MM.1S (cell line): Measurements from ENCODE around the gene ARHGAP44.

Source experiments
- DNase-seq: peaks from one replicate; pipeline ENCODE4 v3.0.0-alpha.2; 2015
- H2AFZ ChIP-seq: fragments of 300-600 bp; sonication (generic); 2 replicates; pipeline ENCODE4 v1.6.0; 2016; ENCODE audit warnings: antibody characterized with exemption, low read length
- H3F3A ChIP-seq: fragments of 300-600 bp; sonication (generic); 2 replicates; pipeline ENCODE4 v1.6.1; 2016; ENCODE audit warnings: mild to moderate bottlenecking, antibody characterized with exemption, low read length, moderate library complexity, mixed read lengths; ENCODE audit not compliant: insufficient read depth
- H3K27ac ChIP-seq: fragments of 300-600 bp; sonication (generic); 2 replicates; pipeline ENCODE4 v1.5.1; 2016; ENCODE audit warnings: mild to moderate bottlenecking, low read length
- H3K27me3 ChIP-seq: fragments of 300-600 bp; sonication (generic); replicated peaks from 2 replicates; pipeline ENCODE4 v1.6.0; 2016; ENCODE audit warnings: low read length; ENCODE audit not compliant: insufficient read depth
- H3K36me3 ChIP-seq: fragments of 300-600 bp; sonication (generic); replicated peaks from 2 replicates; pipeline ENCODE4 v1.6.1; 2016; ENCODE audit warnings: mild to moderate bottlenecking, low read length, mixed read lengths; ENCODE audit not compliant: insufficient read depth
- H3K4me1 ChIP-seq: fragments of 300-600 bp; sonication (generic); 2 replicates; pipeline ENCODE4 v1.6.1; 2016; ENCODE audit warnings: low read length, mixed read lengths
- H3K4me2 ChIP-seq: fragments of 300-600 bp; sonication (generic); 2 replicates; pipeline ENCODE4 v1.6.0; 2016; ENCODE audit warnings: low read depth, low read length
- H3K4me3 ChIP-seq: fragments of 300-600 bp; sonication (generic); 2 replicates; pipeline ENCODE4 v1.5.1; 2016; ENCODE audit warnings: low read length, mixed read lengths
- H3K79me2 ChIP-seq: fragments of 300-600 bp; sonication (generic); 2 replicates; pipeline ENCODE4 v1.6.1; 2016; ENCODE audit warnings: mixed run types, low read length, mixed read lengths
- H3K9ac ChIP-seq: fragments of 300-600 bp; sonication (generic); 2 replicates; pipeline ENCODE4 v1.6.1; 2016; ENCODE audit warnings: low read length, mixed read lengths
- H3K9me2 ChIP-seq: fragments of 300-600 bp; sonication (generic); replicated peaks from 2 replicates; pipeline ENCODE4 v1.6.1; 2016; ENCODE audit warnings: mild to moderate bottlenecking, low read length, mixed read lengths; ENCODE audit not compliant: insufficient read depth
- H3K9me3 ChIP-seq: fragments of 300-600 bp; sonication (generic); replicated peaks from 2 replicates; pipeline ENCODE4 v1.6.1; 2016; ENCODE audit warnings: mild to moderate bottlenecking, low read length, mixed read lengths; ENCODE audit not compliant: insufficient read depth
- H4K20me1 ChIP-seq: fragments of 300-600 bp; sonication (generic); 2 replicates; pipeline ENCODE4 v1.6.1; 2016; ENCODE audit warnings: mild to moderate bottlenecking, low read length, moderate library complexity, mixed read lengths; ENCODE audit not compliant: insufficient read depth
- CTCF ChIP-seq: fragments of 300-600 bp; sonication (generic); IDR thresholded peaks from 2 replicates; pipeline ENCODE4 v1.5.1; 2016; ENCODE audit warnings: antibody characterized with exemption, low read length, mixed read lengths
- EZH2 ChIP-seq: fragments of 300-600 bp; sonication (generic); optimal IDR thresholded peaks from 2 replicates; pipeline ENCODE3; 2017; ENCODE audit warnings: low read depth, mild to moderate bottlenecking, antibody characterized with exemption, low read length, mixed read lengths
- EZH2phosphoT487 ChIP-seq: fragments of 300-600 bp; sonication (generic); IDR thresholded peaks from 2 replicates; pipeline ENCODE4 v1.6.1; 2018; ENCODE audit warnings: antibody characterized with exemption, low read length

ARHGAP44 gene, protein sequence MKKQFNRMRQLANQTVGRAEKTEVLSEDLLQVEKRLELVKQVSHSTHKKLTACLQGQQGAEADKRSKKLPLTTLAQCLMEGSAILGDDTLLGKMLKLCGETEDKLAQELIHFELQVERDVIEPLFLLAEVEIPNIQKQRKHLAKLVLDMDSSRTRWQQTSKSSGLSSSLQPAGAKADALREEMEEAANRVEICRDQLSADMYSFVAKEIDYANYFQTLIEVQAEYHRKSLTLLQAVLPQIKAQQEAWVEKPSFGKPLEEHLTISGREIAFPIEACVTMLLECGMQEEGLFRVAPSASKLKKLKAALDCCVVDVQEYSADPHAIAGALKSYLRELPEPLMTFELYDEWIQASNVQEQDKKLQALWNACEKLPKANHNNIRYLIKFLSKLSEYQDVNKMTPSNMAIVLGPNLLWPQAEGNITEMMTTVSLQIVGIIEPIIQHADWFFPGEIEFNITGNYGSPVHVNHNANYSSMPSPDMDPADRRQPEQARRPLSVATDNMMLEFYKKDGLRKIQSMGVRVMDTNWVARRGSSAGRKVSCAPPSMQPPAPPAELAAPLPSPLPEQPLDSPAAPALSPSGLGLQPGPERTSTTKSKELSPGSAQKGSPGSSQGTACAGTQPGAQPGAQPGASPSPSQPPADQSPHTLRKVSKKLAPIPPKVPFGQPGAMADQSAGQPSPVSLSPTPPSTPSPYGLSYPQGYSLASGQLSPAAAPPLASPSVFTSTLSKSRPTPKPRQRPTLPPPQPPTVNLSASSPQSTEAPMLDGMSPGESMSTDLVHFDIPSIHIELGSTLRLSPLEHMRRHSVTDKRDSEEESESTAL

GRCh38 chr17:12789481-12790248, at the start of gene ARHGAP44:
TSS of gene ARHGAP44 (plus strand) at chr17:12789498. CDS start at chr17:12789839, 341 bp downstream.
- Histone ChIP-seq H3K9me2 (no peaks in the 10 kb centered on the region), H3F3A (no peaks in the 10 kb centered on the region), H3K27me3 (no peaks in the 10 kb centered on the region), H3K9me3 (no peaks in the 10 kb centered on the region), H3K79me2 (no peaks in the 10 kb centered on the region), H3K4me1 (no peaks in the 10 kb centered on the region), H3K4me2 (no peak within 1 kb of the TSS), H3K9ac (no peak within 1 kb of the TSS), H3K36me3 (no peaks in the 10 kb centered on the region), H4K20me1 (no peaks in the 10 kb centered on the region), H3K27ac (no peak within 1 kb of the TSS), H3K4me3 (no peak within 1 kb of the TSS), H2AFZ (no peak within 1 kb of the TSS)
- TF ChIP-seq CTCF = no peak
- TF ChIP-seq EZH2 = no peak
- no peak for TF ChIP-seq EZH2phosphoT487
- no peak for DNase-seq

- Histone ChIP-seq H3K9ac (no peak overlapping the region), H3K36me3 (no peaks in the 10 kb centered on the region), H3K79me2 (no peaks in the 10 kb centered on the region), H3K4me1 (no peaks in the 10 kb centered on the region), H3K27me3 (no peaks in the 10 kb centered on the region), H2AFZ (no peak overlapping the region), H3F3A (no peaks in the 10 kb centered on the region), H3K4me2 (no peak overlapping the region), H3K9me2 (no peaks in the 10 kb centered on the region), H4K20me1 (no peaks in the 10 kb centered on the region), H3K4me3 (no peak overlapping the region), H3K9me3 (no peaks in the 10 kb centered on the region), H3K27ac (no peak overlapping the region)
- no peak for DNase-seq
- TF ChIP-seq EZH2phosphoT487 = no peak
- TF ChIP-seq CTCF = no peak
- TF ChIP-seq EZH2 = no peak
Observed at GRCh38 chr17:12739500-12739899, 49.8 kb upstream of the ARHGAP44 start.

DNA sequence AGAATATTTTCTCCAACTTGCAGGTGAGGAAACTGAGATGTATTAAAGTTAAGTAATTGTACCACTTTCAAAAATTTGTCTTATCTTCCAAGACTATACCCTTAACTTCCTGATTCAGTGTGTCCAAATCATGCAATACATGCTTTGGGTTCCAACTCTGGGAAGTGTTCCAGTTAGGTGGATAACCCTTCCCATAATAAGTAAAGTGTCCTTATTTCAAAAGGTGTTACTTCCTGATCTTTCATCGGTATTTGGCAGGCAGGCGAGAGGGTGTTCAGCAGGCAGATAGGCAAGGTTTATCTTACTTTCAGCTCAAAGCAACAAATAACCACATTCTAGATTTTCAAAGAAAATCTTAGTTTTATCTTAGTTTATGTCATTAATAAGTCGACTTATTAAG, 46.3 kb upstream of the ARHGAP44 start:
- H3K27me3 ChIP-seq = no peaks in the 10 kb centered on the region
- no peaks in the 10 kb centered on the region for H3K9me3 ChIP-seq
- H3K4me1 ChIP-seq = no peaks in the 10 kb centered on the region
- no peak overlapping the region for H3K9ac ChIP-seq
- no peaks in the 10 kb centered on the region for H4K20me1 ChIP-seq
- H2AFZ ChIP-seq = no peak overlapping the region
- no peak for TF ChIP-seq EZH2phosphoT487
- TF ChIP-seq EZH2 = no peak
- no peak for TF ChIP-seq CTCF
- no peaks in the 10 kb centered on the region for H3F3A ChIP-seq
- H3K9me2 ChIP-seq = no peaks in the 10 kb centered on the region
- no peak for DNase-seq
- H3K4me2 ChIP-seq = no peak overlapping the region
- H3K27ac ChIP-seq = no peak overlapping the region
- no peaks in the 10 kb centered on the region for H3K79me2 ChIP-seq
- no peak overlapping the region for H3K4me3 ChIP-seq
- no peaks in the 10 kb centered on the region for H3K36me3 ChIP-seq
